ENCODE data around the gene HOXC4. TPM values are rescaled to one million over a fixed set of nuclear protein-coding genes. Genes with fewer than 3 reads are reported as not detected.

Gene HOXC4
- total and polyA plus RNA-seq, 2 of the 8 experiments (the other 6 are each of a cell fraction or from before 2014, with no cell fraction given): not detected

DNA sequence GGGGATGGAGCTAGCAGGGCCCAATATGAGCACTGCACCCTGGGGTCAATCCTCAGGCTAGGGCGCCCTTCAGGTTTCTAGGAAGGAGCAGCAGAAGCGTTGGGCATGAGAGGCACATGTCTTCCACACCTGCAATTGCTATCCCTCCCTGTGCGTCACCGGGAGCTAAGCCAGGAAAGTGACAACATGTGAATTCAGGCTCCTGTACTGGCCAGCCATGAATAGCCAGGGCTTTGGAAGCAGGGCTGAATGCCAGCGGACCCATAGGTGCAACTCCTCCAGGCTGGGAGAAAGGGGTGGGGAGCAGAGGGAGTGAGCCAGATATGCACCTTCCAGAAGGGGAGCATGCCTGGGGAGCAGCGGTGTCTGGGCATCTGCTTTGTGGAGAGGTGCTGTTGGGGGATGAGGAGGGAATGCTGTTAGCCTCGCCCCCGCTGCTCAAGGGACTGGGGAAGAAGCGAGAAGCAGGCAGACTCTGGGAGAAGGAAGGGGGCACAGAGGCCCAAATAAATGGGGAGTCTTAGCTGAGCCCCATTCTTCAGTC lies 14.7 kb upstream of the HOXC4 start:
- CTCF ChIA-PET (ENCODE audit: partially characterized antibody): interaction anchor here (0.8 to 20.0 kb wide), 10 partner anchors 8 to 169 kb away, joined by 3 to 339 read pairs (median 4); partner anchors contain the start of gene SMUG1
- H3K27me3 ChIP-seq (replicated peaks in 1 of 4; ENCODE audit: control insufficient read depth in 3 of 4, extremely low read depth in 1 of 4, insufficient read depth in 3 of 4, low read length in 3 of 4): peaks cover 95 to 100% (median 99%) of the 10 kb centered on the region in 4 experiments

More for the DNA sequence above, 14.7 kb upstream of the HOXC4 start:
- WGBS, 2 experiments (ENCODE audit: extremely low coverage in 1 of 2, insufficient coverage in 1 of 2, insufficient read length in 1 of 2, insufficient replicate concordance in 2 of 2, low coverage in 1 of 2, low lambda C conversion rate in 2 of 2, missing lambda C conversion rate in 1 of 2): 23% methylated on average over 8 of the region's 9 CpGs; no CpG with 5 or more reads in 1 of the 2 experiments
- no peak for FAIRE-seq
- H3K4ac ChIP-seq (replicated peaks; ENCODE audit: insufficient read length, low read depth, low read length): no peak overlapping the region
- no peak overlapping the region for H4K91ac ChIP-seq (replicated peaks; ENCODE audit: insufficient read length, low read length)
- TF ChIP-seq SUZ12 (IDR thresholded peaks at IDR 0.05; ENCODE audit: low read length) (peak; percentile 91), EZH2 (IDR thresholded peaks at IDR 0.05; ENCODE audit: low read depth, low read length, severe bottlenecking) (peak; percentile 82), MAFK (IDR thresholded peaks at IDR 0.05; ENCODE audit: low read depth, low read length) (no peak), RNF2 (IDR thresholded peaks at IDR 0.05; ENCODE audit: borderline replicate concordance, low read depth, low read length, missing control alignments, poor library complexity, severe bottlenecking) (peak; percentile 51)
- no peak overlapping the region for H3K4me3 ChIP-seq (ENCODE audit: extremely low read depth in 1 of 4, insufficient read depth in 2 of 4, low read depth in 3 of 4, low read length in 4 of 4)
- no peak overlapping the region for H2BK12ac ChIP-seq (ENCODE audit: low read depth, low read length)
- no peaks in the 10 kb centered on the region; a peak in 2 of 4 replicates for H3K9me3 ChIP-seq (ENCODE audit: insufficient read depth in 2 of 2, low read depth in 1 of 2, low read length in 1 of 2)
- no peak overlapping the region for H2AFZ ChIP-seq (ENCODE audit: low read length)
- H3K23ac ChIP-seq (ENCODE audit: insufficient read length): no peak overlapping the region
- no peak overlapping the region for H2BK20ac ChIP-seq (ENCODE audit: low read length)
- H3K79me2 ChIP-seq (ENCODE audit: control insufficient read depth in 1 of 2, insufficient read depth in 2 of 2, low read length in 2 of 2): no peaks in the 10 kb centered on the region
- no peaks in the 10 kb centered on the region; a peak in 2 of 7 replicates for H3K4me1 ChIP-seq (replicated peaks in 1 of 4; ENCODE audit: control insufficient read depth in 3 of 4, insufficient read depth in 4 of 4, low read length in 3 of 4)
- H4K8ac ChIP-seq (ENCODE audit: extremely low read depth, insufficient read depth, low read length): no peak overlapping the region
- no peak overlapping the region for H4K5ac ChIP-seq (ENCODE audit: insufficient read length, low read depth, low read length)
- H3K36me3 ChIP-seq (ENCODE audit: control insufficient read depth in 2 of 4, insufficient read depth in 4 of 4, low read length in 3 of 4): peaks cover 0 to 5% (median 0%) of the 10 kb centered on the region in 4 experiments; a peak in 1 of 8 replicates
- POLR2A ChIA-PET (ENCODE audit: partially characterized antibody): interaction anchor here (1.6 kb wide), 1 partner anchor 15 kb away, joined by 3 read pairs; no protein-coding TSS in a partner anchor
- H2AK5ac ChIP-seq (ENCODE audit: low read depth, low read length): no peak overlapping the region
- peaks cover 9 to 20% of the 10 kb centered on the region in 2 experiments for H4K20me1 ChIP-seq (replicated peaks in 1 of 2; ENCODE audit: control insufficient read depth in 1 of 2, insufficient read depth in 2 of 2, low read length in 2 of 2)
- H2BK120ac ChIP-seq (replicated peaks; ENCODE audit: low read depth, low read length): no peak overlapping the region
- no peak overlapping the region for H3K56ac ChIP-seq (replicated peaks; ENCODE audit: insufficient read length, low read depth, low read length)
- H2BK5ac ChIP-seq (ENCODE audit: low read depth, low read length): no peak overlapping the region
- no peak overlapping the region for H2BK15ac ChIP-seq (ENCODE audit: low read length)
- H3K14ac ChIP-seq (ENCODE audit: insufficient read length): no peak overlapping the region
- H3K23me2 ChIP-seq (ENCODE audit: low read depth, low read length): no peaks in the 10 kb centered on the region
- H3K27ac ChIP-seq (ENCODE audit: low read depth, low read length): no peak overlapping the region
- H3K9ac ChIP-seq (replicated peaks in 1 of 4; ENCODE audit: extremely low read depth in 1 of 4, low read depth in 3 of 4, low read length in 3 of 4): no peak overlapping the region
- no peak overlapping the region for H3K4me2 ChIP-seq (ENCODE audit: insufficient read depth in 1 of 2, low read depth in 2 of 2, low read length in 2 of 2)
- H3K79me1 ChIP-seq (ENCODE audit: low read depth, low read length): no peaks in the 10 kb centered on the region
- no peak overlapping the region for H3K18ac ChIP-seq (ENCODE audit: extremely low read depth, low read length)
- DNase-seq (ENCODE audit: low read depth in 1 of 2, low spot score in 2 of 2): no peak

Data from H1 (cell line).